22Rv1 (cell line): Measurements from ENCODE around the gene LSM14A.

ENCODE experiments used
- H3K27ac ChIP-seq: fragments of 450-650 bp; 2 replicates; pipeline ENCODE4 v1.5.1; 2017
- CTCF ChIP-seq: fragments of 450-650 bp; IDR thresholded peaks from 2 replicates; pipeline ENCODE4 v1.5.1; 2017; ENCODE audit warnings: mild to moderate bottlenecking
- ZFX ChIP-seq: fragments of 450-650 bp; IDR thresholded peaks from 2 replicates; pipeline ENCODE4 v1.6.1; 2017; ENCODE audit warnings: antibody characterized with exemption, borderline replicate concordance

Gene LSM14A

GRCh38 chr19:34134190-34135053, 37.9 kb upstream of the LSM14A start:
- H3K27ac ChIP-seq = no peak overlapping the region
- no peak for TF ChIP-seq CTCF
- TF ChIP-seq ZFX = no peak

GRCh38 chr19:34135054-34135800, 37.1 kb upstream of the LSM14A start:
- H3K27ac ChIP-seq = no peak overlapping the region

GRCh38 chr19:34135821-34136611, 36.3 kb upstream of the LSM14A start:
- H3K27ac ChIP-seq = no peak overlapping the region
- TF ChIP-seq ZFX (no peak), CTCF (no peak)

More at GRCh38 chr19:34135054-34135800, 37.1 kb upstream of the LSM14A start:
- no peak for TF ChIP-seq CTCF
- TF ChIP-seq ZFX = no peak

- H3K27ac ChIP-seq = no peak overlapping the region
- TF ChIP-seq ZFX (no peak), CTCF (no peak)
These were observed 31.3 kb upstream of the LSM14A start for GRCh38 chr19:34141025-34141424.

- no peak overlapping the region for H3K27ac ChIP-seq
- TF ChIP-seq ZFX = no peak
- TF ChIP-seq CTCF = no peak
These were observed 29.9 kb upstream of the LSM14A start for GRCh38 chr19:34142440-34142839.

GRCh38 chr19:34145741-34146202, 26.5 kb upstream of the LSM14A start:
- no peak overlapping the region for H3K27ac ChIP-seq
- TF ChIP-seq ZFX (no peak), CTCF (peak; percentile 95)
